ENCODE measurements around the gene ANXA9.
A peak's percentile ranks its signal among the peaks of the same experiment; 100 is the strongest.

Gene ANXA9

DNA sequence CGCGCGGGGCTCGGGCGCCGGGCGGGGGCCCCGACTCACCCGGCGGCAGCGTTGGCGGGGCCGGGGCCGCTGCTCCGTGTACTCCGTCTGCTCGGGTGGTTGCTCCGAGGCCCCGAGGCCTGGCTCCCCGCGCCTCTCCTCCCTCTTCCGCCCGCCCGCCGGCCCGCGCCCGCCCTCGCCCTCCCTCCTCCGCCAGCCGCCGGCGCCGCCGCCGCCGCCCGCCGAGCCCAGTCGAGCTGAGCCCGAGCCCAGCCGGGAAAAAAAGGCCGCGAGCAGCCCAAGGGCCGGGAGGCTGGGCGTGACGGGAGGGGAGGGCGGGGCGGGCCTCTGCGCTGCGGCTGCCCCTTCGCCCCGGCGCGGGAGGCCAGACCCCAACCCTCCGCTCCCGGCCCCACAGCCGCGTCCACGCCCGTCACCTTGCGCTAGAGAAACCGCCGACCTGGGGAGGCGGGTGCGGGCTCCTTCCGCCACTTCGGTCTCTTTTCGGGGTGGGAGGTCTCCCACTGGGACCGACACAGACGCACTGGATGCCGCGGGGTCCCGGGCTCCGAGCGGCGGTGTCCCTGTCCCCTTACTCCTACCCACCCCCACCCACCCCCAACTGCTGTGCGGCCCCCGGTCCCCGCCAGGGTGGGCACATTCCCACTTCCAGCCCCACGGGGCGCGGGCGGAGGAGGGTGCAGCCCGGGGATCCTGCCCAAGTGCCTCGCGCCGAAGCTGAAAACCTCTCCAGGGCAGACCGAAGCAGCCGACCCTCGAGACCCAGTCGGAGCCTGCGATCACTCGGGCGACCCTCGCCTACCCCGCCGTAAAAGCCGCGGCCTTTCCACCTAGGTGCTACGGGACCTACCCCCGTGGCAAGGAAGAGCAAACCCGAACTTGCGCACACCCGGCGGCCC is 7.3 kb upstream of the ANXA9 start, which contains the start of gene CERS2:
CERS2 (minus strand) TSS at position 256 of the 899 bp plus-strand sequence. CDS start 5,745 bp downstream, outside the sequence.
- peak; percentile 59 for DNase-seq

DNA sequence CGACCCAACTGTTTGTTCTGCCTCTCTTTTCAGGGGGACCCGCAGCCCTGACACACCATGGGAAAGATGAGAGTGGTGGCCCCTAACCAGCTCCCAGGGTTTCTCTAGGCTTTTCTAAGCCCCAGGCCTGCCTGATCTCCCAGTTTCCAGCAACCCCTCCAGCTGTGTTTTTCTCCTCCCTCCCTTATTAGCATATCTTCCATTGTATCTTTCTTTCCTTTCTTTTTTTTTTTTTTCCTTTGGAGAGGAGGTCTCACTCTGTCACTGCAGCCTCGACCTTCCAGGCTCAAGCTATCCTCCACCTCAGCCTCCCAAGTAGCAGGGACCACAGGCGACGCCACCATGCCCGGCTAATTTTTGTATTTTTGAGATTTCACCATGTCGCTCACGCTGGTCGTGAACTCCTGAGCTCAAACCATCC is 5.7 kb upstream of the ANXA9 start:
- DNase-seq: no peak

DNA sequence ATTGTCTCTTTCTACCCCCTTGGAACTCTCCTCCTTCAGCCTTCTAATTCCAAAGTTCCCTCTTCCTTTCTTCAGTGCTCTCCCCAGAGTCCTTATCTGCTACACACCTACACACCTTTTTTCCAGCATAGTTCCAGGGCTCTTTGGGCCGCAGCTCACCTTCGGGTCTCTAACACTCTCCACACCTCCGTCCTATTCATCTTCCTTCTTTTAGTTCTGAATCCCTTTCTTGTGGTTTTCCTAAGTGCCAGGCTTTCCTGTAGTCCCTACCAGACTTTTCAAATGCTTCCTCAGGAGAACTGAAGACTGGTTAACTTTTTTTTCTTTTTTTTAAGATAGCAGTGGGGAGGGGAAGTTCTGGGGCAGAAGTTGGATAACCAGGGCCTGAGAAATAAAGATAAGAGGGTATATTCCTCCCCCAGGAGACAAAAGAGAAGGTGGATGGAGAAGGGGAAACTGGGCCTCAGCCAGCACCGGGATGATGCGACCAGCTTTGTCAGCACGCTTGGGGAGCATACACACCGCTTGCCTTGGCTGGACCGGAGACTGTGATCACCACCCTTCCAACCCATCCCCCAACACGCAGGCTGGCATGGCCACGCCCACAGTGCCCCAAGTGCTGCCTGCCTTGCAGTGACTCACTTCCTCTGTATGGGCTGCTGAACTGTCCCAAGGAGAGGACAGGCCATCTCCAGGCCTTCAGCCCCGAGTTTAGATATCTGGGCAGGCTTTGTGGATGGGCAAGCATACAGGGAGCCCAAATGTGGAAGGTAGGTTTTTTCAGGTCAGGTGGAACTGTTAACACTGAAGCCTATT is 5.0 kb upstream of the ANXA9 start:
- DNase-seq: no peak

DNA sequence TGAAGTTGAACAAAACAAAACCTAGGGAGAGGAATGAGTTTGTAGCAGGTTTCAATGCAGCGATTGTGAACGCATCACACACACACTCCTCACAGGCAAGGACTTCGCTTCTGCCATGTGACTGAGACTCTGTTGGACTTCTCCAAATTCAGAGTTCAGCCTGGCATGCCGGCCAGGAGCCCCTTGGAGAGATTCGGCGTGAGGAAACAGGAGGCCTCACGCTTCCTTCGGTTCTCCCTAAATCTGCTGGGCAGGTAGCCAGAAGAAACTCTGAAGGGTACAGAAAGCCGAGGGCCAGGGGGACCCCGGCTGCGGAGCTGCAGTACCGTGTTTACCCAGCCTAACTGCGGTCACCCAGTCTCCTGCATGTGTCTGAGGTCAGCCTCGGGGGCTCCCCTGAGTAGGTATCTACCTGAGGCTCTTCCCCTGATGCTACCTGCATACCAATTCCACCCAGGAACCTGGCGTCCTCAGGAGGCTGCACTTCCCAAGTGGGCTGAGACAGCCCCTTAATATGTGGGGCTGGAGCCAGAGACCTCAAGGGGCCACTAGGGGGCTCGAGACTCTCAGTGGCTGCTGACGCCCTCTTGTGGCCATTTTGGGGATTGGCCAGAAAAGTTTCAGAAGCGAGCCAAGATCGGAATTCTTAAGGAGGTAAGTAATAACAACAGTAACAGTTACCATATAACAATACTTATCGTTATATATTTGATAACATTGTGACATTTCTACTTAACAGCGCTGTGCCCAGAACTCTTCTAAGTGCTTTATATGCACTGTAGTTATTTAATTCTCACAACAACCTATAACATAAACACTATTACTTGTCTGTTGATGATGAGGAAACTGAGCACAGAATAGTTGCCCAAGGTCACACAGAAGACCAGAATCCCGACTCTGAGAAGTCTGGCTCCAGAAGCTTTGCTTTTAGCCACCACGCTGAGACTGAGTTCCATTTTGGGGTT is 2.7 kb upstream of the ANXA9 start:
- peak; percentile 79 for DNase-seq

DNA sequence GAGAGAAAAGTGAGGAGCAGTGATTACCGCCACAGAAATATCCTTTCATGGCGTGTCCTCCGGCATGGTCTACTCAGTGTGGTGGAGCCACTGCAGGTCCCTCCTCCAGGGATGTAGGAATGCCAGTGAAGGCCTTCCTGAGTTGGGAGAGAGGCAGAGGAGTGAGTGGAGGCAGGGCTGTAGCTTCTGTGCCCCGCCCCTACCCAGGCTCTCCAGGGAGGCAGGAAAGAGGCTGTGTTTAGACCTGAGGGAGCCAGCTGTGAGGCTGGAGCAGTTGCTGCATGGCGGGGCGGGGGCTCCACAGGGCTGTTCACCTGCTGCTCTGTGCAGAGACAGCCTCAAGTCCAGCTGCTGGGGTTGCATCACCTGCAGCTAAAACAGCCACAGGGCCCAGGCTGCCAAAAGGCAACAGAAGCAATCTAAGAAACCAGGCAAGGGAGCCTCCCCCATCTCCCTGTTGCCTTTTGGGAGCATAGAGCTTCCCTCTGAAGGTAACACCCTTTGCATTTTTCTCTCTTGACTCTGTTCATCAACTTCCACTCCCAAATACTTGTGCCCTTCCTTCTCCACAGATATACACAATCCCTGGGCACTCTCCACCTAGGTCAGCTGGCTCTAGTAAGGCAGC is 801 bp upstream of the ANXA9 start:
- DNase-seq: peak; percentile 15

GRCh38 chr1:150985179-150985825 is 3.2 kb downstream of the ANXA9 start:
- DNase-seq: no peak

- no peak for DNase-seq
Measured at GRCh38 chr1:150987924-150988323, 5.8 kb downstream of the ANXA9 start.

DNA sequence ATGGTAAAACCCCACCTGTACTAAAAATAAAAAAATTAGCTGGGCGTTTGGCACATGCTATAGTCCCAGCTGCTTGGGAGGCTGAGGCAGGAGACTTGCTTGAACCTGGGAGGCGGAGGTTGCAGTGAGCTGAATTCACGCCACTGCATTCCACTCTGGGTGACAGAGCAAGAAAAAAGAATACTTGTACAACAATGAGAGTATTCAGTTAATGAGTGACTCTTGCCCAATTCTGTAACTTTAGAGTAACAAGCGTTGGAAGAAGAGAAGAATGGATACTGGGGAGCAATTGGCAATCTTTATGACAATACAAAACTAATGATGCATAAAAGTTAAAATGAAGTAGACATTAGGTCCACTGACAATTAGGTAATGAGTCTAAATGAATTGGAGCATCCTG is 10.5 kb downstream of the ANXA9 start:
- no peak for DNase-seq

- no peak for DNase-seq
Measured at GRCh38 chr1:150994248-150994647, 12.2 kb downstream of the ANXA9 start.

GRCh38 chr1:150995460-150995859 is 13.4 kb downstream of the ANXA9 start:
- DNase-seq: no peak

DNA sequence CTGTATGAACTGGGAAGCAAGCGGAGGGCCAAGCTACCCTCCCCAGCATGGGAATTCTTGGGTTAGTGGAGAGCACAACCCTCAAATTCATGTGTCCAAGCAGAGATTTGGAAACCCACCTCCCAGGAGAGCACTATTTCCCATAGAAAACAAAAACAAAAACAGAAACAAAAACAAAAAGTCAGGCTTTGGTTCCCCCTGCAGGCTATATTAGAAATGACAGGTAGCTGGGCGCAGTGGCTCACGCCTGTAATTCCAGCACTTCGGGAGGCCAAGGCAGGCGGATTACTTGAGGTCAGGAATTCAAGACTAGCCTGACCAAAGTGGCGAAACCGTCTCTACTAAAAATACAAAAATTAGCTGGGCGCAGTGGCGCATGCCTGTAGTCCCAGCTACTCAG is 13.8 kb downstream of the ANXA9 start:
- peak; percentile 34 for DNase-seq

GRCh38 chr1:150997126-150997872 is 15.2 kb downstream of the ANXA9 start:
- DNase-seq: no peak

DNA sequence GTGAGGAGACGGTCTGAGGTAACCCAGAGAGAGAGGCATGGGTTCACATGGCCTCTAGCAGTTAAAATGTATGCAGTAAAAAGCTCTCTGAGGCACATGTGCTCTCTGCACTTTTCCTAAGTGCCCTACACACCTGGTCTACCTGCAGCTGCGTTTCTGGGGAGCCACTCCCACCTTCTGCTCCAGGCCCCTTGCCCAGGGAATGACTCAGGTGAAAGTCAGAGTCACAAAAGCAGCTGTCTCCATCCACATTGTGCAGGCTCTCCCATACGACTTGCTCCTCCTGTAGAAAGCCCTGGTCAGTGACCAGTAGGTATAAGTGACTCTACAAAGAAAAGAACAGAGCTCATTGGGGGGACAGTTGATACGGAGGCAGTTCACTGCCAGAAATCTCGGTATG is 15.9 kb downstream of the ANXA9 start:
- no peak for DNase-seq

DNA sequence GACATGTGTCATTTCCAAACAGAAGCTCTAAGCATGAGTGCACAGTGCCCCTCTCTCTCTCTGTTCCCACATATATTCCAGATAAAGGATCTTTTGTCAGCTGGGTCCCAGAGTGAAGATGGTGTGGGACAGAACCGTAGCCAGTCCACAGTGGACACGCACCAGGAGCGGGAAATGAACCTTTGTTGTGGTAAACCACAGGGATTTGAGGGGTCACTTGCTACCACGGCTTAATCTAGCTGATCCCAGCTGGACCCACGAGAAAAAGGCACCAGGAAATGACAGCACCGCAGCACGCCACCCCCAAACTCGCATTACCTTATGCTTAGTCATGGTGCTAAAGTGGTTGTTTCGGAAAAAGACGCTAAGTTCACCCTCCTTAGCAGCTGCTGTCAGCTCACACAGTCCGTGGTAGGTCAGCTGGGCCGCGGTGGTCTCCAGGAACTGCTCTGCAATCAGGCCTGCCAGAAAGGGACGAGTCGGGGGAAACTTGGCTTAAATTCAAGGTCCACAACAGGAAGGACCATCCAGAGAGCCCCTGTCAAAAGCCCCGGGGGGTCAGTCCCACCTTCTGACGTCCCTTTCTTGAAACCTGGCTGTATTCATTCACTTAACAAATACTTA is 17.1 kb downstream of the ANXA9 start:
- no peak for DNase-seq

- no peak for DNase-seq
Measured at GRCh38 chr1:150999926-151000325, 17.8 kb downstream of the ANXA9 start.

DNA sequence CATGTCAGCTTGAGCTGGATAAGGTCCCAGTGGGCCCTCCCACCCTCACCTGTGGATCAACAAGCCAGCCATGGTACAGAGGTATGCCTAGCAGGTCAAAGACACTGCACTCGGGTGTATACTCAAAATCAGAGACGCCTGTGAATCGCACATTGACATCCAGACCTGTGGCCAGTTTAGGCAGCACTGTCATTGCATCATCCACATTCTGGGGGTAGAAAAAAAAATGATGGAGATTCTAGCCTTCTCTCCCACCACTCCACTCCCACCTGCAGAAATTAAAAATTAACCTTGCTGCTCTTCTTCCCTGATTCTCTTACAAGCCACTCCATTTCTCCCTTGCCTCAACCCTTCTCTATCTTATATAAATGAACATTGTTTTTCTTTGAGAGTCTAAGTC is 18.3 kb downstream of the ANXA9 start:
- DNase-seq: no peak

DNA sequence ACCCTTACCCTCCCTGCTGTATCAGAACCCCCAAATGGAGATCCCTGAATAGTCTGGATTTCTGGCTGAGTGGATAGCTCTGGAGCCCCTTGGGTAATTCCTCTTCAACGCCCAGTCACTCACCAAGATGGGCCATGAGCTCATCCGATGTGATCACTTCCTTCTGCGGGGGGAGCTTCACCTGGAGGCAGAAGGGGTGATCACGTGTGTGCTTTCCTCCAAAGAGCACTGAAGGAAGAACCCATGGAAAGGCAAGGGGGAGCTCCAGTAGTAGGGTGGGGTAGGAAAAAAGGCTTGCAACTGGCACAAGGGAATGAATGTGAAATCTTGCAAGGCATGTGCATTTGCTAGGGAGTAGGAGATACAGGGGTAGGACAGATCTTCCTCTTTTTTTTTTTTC is 19.5 kb downstream of the ANXA9 start:
- no peak for DNase-seq

DNA sequence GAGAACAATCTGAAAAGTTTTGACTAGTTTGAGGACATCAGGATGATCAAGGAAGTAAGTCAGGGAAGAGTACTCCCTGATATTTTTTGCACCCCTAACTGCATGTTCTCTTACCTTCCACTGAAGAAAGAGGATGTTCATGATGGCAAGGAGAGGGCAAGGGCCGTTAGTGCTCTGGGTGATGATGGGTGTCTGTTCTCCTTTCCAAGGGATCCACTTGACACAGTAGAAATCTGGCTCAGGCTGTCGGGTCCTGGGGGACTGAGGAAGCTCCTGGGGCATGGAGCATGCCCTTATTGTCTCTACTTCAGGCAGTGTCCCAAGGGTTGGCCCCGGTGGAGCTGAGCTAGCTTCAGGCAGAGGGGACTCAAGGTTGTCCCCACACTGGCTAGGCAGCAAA is 20.0 kb downstream of the ANXA9 start:
- no peak for DNase-seq

GRCh38 chr1:151002611-151003010 is 20.5 kb downstream of the ANXA9 start:
- no peak for DNase-seq

DNA sequence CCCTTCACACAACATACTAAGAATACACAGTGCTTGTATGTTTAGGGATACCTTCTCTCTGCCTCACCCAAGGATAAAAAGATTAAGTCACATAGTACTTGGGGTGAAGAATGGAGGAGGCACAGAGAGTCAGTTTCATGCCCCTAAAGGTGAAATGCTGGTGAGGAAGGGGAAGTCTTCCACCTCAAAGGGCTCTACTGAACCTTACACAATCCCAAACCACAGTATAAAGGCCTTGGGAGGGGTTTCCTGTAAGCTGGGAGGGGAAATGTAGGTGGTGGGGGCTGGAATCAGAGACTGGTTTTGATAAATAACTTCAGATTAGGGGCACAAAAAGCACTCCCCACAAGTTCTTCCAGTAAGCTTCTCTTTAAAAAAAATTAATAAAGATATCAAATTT is 21.1 kb downstream of the ANXA9 start:
- DNase-seq: no peak
